Vagina (tissue), 2 donors: Measurements from ENCODE around the gene PTK7.

ENCODE experiments used
- CTCF ChIP-seq, 3 experiments: fragments of 450-650 bp in 2 of 3; fragments of 200-600 bp in 1 of 3; sonication (generic) in 1 of 3; IDR thresholded peaks; one replicate each; pipeline ENCODE4 v1.5.1; 2017 to 2019; ENCODE audit warnings: antibody characterized with exemption in 3 of 3, mild to moderate bottlenecking in 2 of 3, moderate library complexity in 2 of 3
- POLR2A ChIP-seq, 2 donors: fragments of 450-650 bp; IDR thresholded peaks; one replicate each; pipeline ENCODE4 v1.6.1; 2017; ENCODE audit warnings: antibody characterized with exemption in 2 of 2, mild to moderate bottlenecking in 2 of 2, moderate library complexity in 2 of 2

DNA sequence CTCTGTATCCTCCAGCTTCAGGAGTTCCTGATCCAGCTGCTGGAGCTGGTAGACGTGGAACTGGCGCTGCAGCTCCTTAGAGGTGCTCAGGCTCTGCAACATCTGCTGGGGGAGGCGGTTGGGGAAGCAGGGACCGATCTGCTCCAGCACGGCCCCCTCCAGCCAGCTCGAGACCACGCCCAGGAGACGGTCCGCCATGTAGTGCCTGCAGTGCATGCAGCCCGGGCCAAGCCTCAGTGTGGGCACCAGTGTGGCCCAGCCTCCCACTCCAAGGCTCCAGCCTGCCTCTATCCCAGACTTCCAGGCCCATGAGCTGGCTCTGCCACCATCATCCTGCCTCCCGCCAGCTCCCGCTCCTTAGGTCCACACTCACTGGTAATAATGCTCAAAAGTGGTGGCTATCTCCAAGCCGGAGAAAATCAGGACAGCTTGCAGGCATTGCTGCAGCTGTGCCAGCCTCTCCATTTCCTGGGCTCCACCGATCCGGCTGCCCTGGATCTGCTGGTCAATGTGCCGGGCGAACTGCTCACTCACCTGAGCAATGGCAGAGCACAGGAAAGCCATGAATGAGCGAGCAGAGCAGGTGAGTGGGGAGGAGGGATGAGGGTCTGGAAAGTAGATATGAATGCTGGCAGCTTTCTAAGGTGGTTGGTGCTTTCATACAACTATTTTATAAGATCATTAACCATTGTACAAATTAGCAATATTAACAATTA lies 35.4 kb upstream of the PTK7 start:
- TF ChIP-seq POLR2A (IDR thresholded peaks at IDR 0.05) (no peak), CTCF (IDR thresholded peaks at IDR 0.05) (no peak)
